ENCODE measurements around the gene TSPAN33.

GRCh38 chr7:129122078-129122750 is 22.3 kb upstream of the TSPAN33 start:
- TF ChIP-seq CTCF (conservative IDR thresholded peaks at IDR 0.05; ENCODE audit: low read length) (no peak), EZH2phosphoT487 (IDR thresholded peaks at IDR 0.05; ENCODE audit: borderline replicate concordance, low read depth, low read length) (no peak)

Data from OCI-LY7 (cell line).